HepG2 (cell line): ENCODE data around the gene FANCD2OS. TPM values are rescaled to one million over a fixed set of nuclear protein-coding genes. Genes with fewer than 3 reads are reported as not detected.

Experiments
- ATAC-seq: fragments of 200-7000 bp; cut with Tn5 transposase; 3 replicates; pipeline ENCODE4 v1.9.1; 2020; ENCODE audit warnings: mild to moderate bottlenecking, moderate library complexity
- BruUV-seq: library from RNA; stranded (reverse); fragments of 400-500 nt; replicated peaks from 2 replicates; lab custom pipeline; 2021; lab: Mats Ljungman, UMichigan
- CTCF ChIA-PET: fragments of 300-600 bp; formaldehyde crosslinking; extraction: SDS; loops from one replicate; lab custom pipeline; 2021; ENCODE audit warnings: low total read pairs, inconsistent platforms, low intra/inter-chr PET ratio; lab: Yijun Ruan, JAX
- POLR2A ChIA-PET: fragments of 350-600 bp; sonication (Branson Sonifier 250); formaldehyde crosslinking; loops from one replicate; lab custom pipeline; 2020; ENCODE audit warnings: antibody characterized with exemption, inconsistent platforms; lab: Yijun Ruan, JAX
- DNase-seq: peaks from one replicate; pipeline ENCODE4 v3.0.0-alpha.2; 2015; ENCODE audit warnings: low spot score
- FAIRE-seq: peaks from 3 replicates; lab custom pipeline; 2011; peaks lifted over from hg19 to GRCh38; lab: Jason Lieb, UNC
- H2AFZ ChIP-seq: one replicate; pipeline ENCODE4 v1.6.1; 2011; ENCODE audit warnings: low read length, inconsistent platforms
- H3K27ac ChIP-seq: fragments of 300-600 bp; 3 replicates; pipeline ENCODE4 v1.8.0; 2011; ENCODE audit warnings: mixed run types, mild to moderate bottlenecking, mixed read lengths, low read length, inconsistent platforms; ENCODE audit not compliant: insufficient read depth; ENCODE audit errors: extremely low read length
- H3K27me3 ChIP-seq, 2 experiments: fragments of 200-600 bp in 1 of 2; 2 replicates in 1 of 2; 3 replicates in 1 of 2; pipeline versions ENCODE4 v1.6.0 to v1.8.0; 2011; ENCODE audit warnings: low read length in 2 of 2, mild to moderate bottlenecking in 2 of 2, moderate library complexity in 2 of 2, inconsistent platforms in 1 of 2; ENCODE audit not compliant: insufficient read depth in 2 of 2, control insufficient read depth in 1 of 2
- H3K36me3 ChIP-seq, 2 experiments: fragments of 200-600 bp in 1 of 2; replicated peaks in 1 of 2; 2 replicates in 1 of 2; 3 replicates in 1 of 2; pipeline versions ENCODE4 v1.5.1 to v1.8.0; 2011; ENCODE audit warnings: low read length in 2 of 2, inconsistent platforms in 1 of 2; ENCODE audit not compliant: insufficient read depth in 2 of 2, control insufficient read depth in 1 of 2
- H3K4me1 ChIP-seq: 2 replicates; pipeline ENCODE4 v1.5.1; 2012; ENCODE audit warnings: low read length, inconsistent platforms; ENCODE audit not compliant: insufficient read depth
- H3K4me2 ChIP-seq: 2 replicates; pipeline ENCODE4 v1.6.0; 2011; ENCODE audit warnings: low read depth, low read length, inconsistent platforms
- H3K4me3 ChIP-seq, 3 experiments: fragments of 200-600 bp in 1 of 3; sonication (generic), shearing (Covaris generic) in 1 of 3; replicated peaks in 1 of 3; 2 replicates each; pipeline ENCODE4 v1.5.1; 2011 to 2016; ENCODE audit warnings: low read length in 3 of 3, inconsistent platforms in 2 of 3, low read depth in 2 of 3, mild to moderate bottlenecking in 2 of 3, control low read depth in 1 of 3, mixed read lengths in 1 of 3; ENCODE audit not compliant: insufficient read depth in 1 of 3
- H3K79me2 ChIP-seq: one replicate; pipeline ENCODE4 v1.6.1; 2011; ENCODE audit warnings: low read length, inconsistent platforms; ENCODE audit not compliant: insufficient read depth
- H3K9ac ChIP-seq: 2 replicates; pipeline ENCODE4 v1.6.0; 2011; ENCODE audit warnings: mild to moderate bottlenecking, low read depth, low read length, inconsistent platforms; ENCODE audit not compliant: insufficient read depth
- H3K9me3 ChIP-seq: 2 replicates; pipeline ENCODE4 v1.5.1; 2012; ENCODE audit warnings: mild to moderate bottlenecking, low read length
- H4K20me1 ChIP-seq: 2 replicates; pipeline ENCODE4 v1.6.0; 2011; ENCODE audit warnings: inconsistent platforms, mild to moderate bottlenecking, low read length, moderate library complexity; ENCODE audit not compliant: insufficient read depth
- CREB3 ChIP-seq: sonication (generic); formaldehyde crosslinking; IDR thresholded peaks from 2 replicates; pipeline ENCODE4 v1.5.0; 2020; ENCODE audit warnings: missing genetic modification reagents
- PITX1 ChIP-seq: sonication (generic); formaldehyde crosslinking; IDR thresholded peaks from 2 replicates; pipeline ENCODE4 v1.5.1; 2020; ENCODE audit warnings: mild to moderate bottlenecking, missing genetic modification reagents
- SMAD3 ChIP-seq: sonication (generic); formaldehyde crosslinking; IDR thresholded peaks from 2 replicates; pipeline ENCODE4 v1.4.0; 2020; ENCODE audit warnings: missing genetic modification reagents
- SNAPC4 ChIP-seq: sonication (generic); formaldehyde crosslinking; IDR thresholded peaks from 2 replicates; pipeline ENCODE4 v1.4.0; 2020; ENCODE audit warnings: mild to moderate bottlenecking, missing genetic modification reagents
- TBX2 ChIP-seq: sonication (generic); formaldehyde crosslinking; IDR thresholded peaks from 2 replicates; pipeline ENCODE4 v1.5.0; 2020; ENCODE audit warnings: missing genetic modification reagents, mild to moderate bottlenecking, borderline replicate concordance
- TCF7L2 ChIP-seq: IDR thresholded peaks from 2 replicates; pipeline ENCODE4 v1.6.1; 2011; ENCODE audit warnings: mild to moderate bottlenecking, low read depth, low read length, moderate library complexity
- U2AF2 ChIP-seq: fragments of 200-400 bp; formaldehyde crosslinking; IDR thresholded peaks from 2 replicates; pipeline ENCODE4 v1.6.1; 2017; ENCODE audit warnings: low read depth, mild to moderate bottlenecking, low read length
- ZBTB2 ChIP-seq: sonication (generic); formaldehyde crosslinking; IDR thresholded peaks from 2 replicates; pipeline ENCODE4 v1.8.0; 2022; ENCODE audit warnings: low read depth, missing genetic modification reagents
- ZNF704 ChIP-seq: sonication (generic); formaldehyde crosslinking; IDR thresholded peaks from 2 replicates; pipeline ENCODE4 v1.8.1; 2023; ENCODE audit warnings: mild to moderate bottlenecking, inconsistent platforms, moderate library complexity, missing genetic modification reagents, borderline replicate concordance
- ZNF776 ChIP-seq: sonication (generic); formaldehyde crosslinking; IDR thresholded peaks from 2 replicates; pipeline ENCODE4 v1.4.0; 2020; ENCODE audit warnings: mild to moderate bottlenecking, missing genetic modification reagents
- WGBS: methylation state at CpG from one replicate; pipeline ENCODE4 v1.1.6; 2017; ENCODE audit warnings: low lambda C conversion rate; 5-methylcytosine and 5-hydroxymethylcytosine counted together
- in situ Hi-C: cut with HindIII; loops from 2 replicates; pipeline ENCODE4 v1.10.0; 2017; ENCODE audit warnings: low pct_unique_long_range_greater_than_20kb; ENCODE audit not compliant: extremely low pct_ligation_motif_present
- intact Hi-C: fragments of 100-400 bp; cut with micrococcal nuclease; formaldehyde crosslinking; loops from one replicate; pipeline ENCODE4 v1.10.0; 2022; ENCODE audit not compliant: unreplicated experiment
- polyA plus RNA-seq, 8 experiments: library from polyadenylated mRNA; depleted of rRNA in 3 of 8; stranded (reverse) in 7 of 8; unstranded in 1 of 8; fragments of >200 nt; fragmentation: Illumina TruSeq in 4 of 8; extraction: Trizol in 4 of 8; gene quantifications; 2 replicates each; pipeline versions ENCODE4 v1.2.1 to v1.2.3, GENCODE V29; 2011 to 2016; ENCODE audit warnings: low read depth in 4 of 8, missing spikeins in 1 of 8, mixed read lengths in 1 of 8; ENCODE audit not compliant: insufficient read depth in 1 of 8
- total RNA-seq, 5 experiments: library from RNA; depleted of rRNA; stranded (reverse); fragments of >200 nt; fragmentation: Illumina TruSeq; extraction: Trizol; gene quantifications; 2 replicates each; pipeline ENCODE4 v1.2.3, GENCODE V29; 2016; ENCODE audit warnings: low read depth in 1 of 5

Gene FANCD2OS
- total and polyA plus RNA-seq, 2 of the 13 experiments (the other 11 are each of a cell fraction or from before 2014, with no cell fraction given): not detected

- no peak for TF ChIP-seq CREB3 (CRISPR knock-in tag)
- no peak for TF ChIP-seq TCF7L2
- TF ChIP-seq ZNF776 (CRISPR knock-in tag): no peak
- no peak for TF ChIP-seq SMAD3
- TF ChIP-seq TBX2 (CRISPR knock-in tag): no peak
- no peak for TF ChIP-seq ZBTB2 (CRISPR knock-in tag)
- TF ChIP-seq SNAPC4 (CRISPR knock-in tag): no peak
- TF ChIP-seq ZNF704: no peak
- TF ChIP-seq PITX1 (CRISPR knock-in tag): no peak
- no peak for TF ChIP-seq U2AF2
- 95% methylated on average over 4 of the region's 4 CpGs for WGBS
- H3K36me3 ChIP-seq: peaks cover 6 to 36% of the 10 kb centered on the region in 2 experiments; a peak in 4 of 5 replicates
- no peaks in the 10 kb centered on the region for H3K9me3 ChIP-seq
- peaks cover 38% of the 10 kb centered on the region for H3K79me2 ChIP-seq
- no peak overlapping the region for H3K4me2 ChIP-seq
- BruUV-seq: no TSS peak
- H3K27me3 ChIP-seq: no peaks in the 10 kb centered on the region
- no peak overlapping the region for H2AFZ ChIP-seq
- peaks cover 11% of the 10 kb centered on the region for H3K4me1 ChIP-seq
- no peak overlapping the region for H3K9ac ChIP-seq
- DNase-seq (no peak), ATAC-seq (no peak), FAIRE-seq (no peak)
- in situ Hi-C loops (no loop called here), intact Hi-C loops (no loop called here)
- CTCF ChIA-PET: no interaction called here
- H4K20me1 ChIP-seq: no peaks in the 10 kb centered on the region
- no peak overlapping the region for H3K27ac ChIP-seq
- no peak overlapping the region for H3K4me3 ChIP-seq
- POLR2A ChIA-PET: interaction anchor here (0.6 kb wide), 1 partner anchor 21 kb away, joined by 3 read pairs; no protein-coding TSS in a partner anchor
These were observed 14.7 kb upstream of the FANCD2OS start for GRCh38 chr3:10122724-10123123.
